Endothelial cell of umbilical vein (primary cell): ENCODE data around the gene ZNF792. TPM values are rescaled to one million over a fixed set of nuclear protein-coding genes. Genes with fewer than 3 reads are reported as not detected.

ENCODE experiments used
- BruUV-seq: library from RNA; stranded (reverse); fragments of 400-500 nt; replicated peaks from 2 replicates; lab custom pipeline; 2021; lab: Mats Ljungman, UMichigan
- CTCF ChIA-PET: fragments of 300-600, 350-600 bp; sonication (Branson Sonifier 250); formaldehyde crosslinking; loops from one replicate; lab custom pipeline; 2021; ENCODE audit warnings: antibody characterized with exemption, inconsistent platforms; lab: Charles Lee
- POLR2A ChIA-PET: fragments of 300-600, 350-600 bp; sonication (Branson Sonifier 250); formaldehyde crosslinking; loops from one replicate; lab custom pipeline; 2021; ENCODE audit warnings: antibody characterized with exemption, inconsistent platforms; lab: Charles Lee
- DNase-seq: peaks from one replicate; pipeline ENCODE4 v3.0.0-alpha.2; 2011; ENCODE audit warnings: low read depth, low spot score
- FAIRE-seq: peaks from 2 replicates; lab custom pipeline; 2011; peaks lifted over from hg19 to GRCh38; lab: Jason Lieb, UNC
- H2AFZ ChIP-seq: 2 replicates; pipeline ENCODE4 v1.6.0; 2012; ENCODE audit warnings: low read depth, low read length, control low read depth, inconsistent platforms
- H3K27ac ChIP-seq: 2 replicates; pipeline ENCODE4 v1.5.1; 2011; ENCODE audit warnings: low read depth, mild to moderate bottlenecking, control low read depth, low read length, moderate library complexity; ENCODE audit not compliant: insufficient read depth
- H3K27me3 ChIP-seq, 2 experiments: 2 replicates each; pipeline versions ENCODE4 v1.6.0 to v1.6.1; 2011; ENCODE audit warnings: low read length in 2 of 2, mixed read lengths in 1 of 2; ENCODE audit not compliant: control insufficient read depth in 2 of 2, insufficient read depth in 2 of 2
- H3K36me3 ChIP-seq, 2 experiments: 2 replicates in 1 of 2; 3 replicates in 1 of 2; pipeline ENCODE4 v1.5.1; 2011; ENCODE audit warnings: low read length in 2 of 2, mild to moderate bottlenecking in 1 of 2, moderate library complexity in 1 of 2; ENCODE audit not compliant: control insufficient read depth in 2 of 2, insufficient read depth in 2 of 2; ENCODE audit errors: extremely low read depth in 1 of 2
- H3K4me1 ChIP-seq: 3 replicates; pipeline ENCODE4 v1.5.1; 2011; ENCODE audit warnings: mild to moderate bottlenecking, low read length; ENCODE audit not compliant: control insufficient read depth, insufficient read depth; ENCODE audit errors: extremely low read depth
- H3K4me2 ChIP-seq: 2 replicates; pipeline ENCODE4 v1.6.1; 2011; ENCODE audit warnings: low read length, control low read depth, mixed read lengths; ENCODE audit not compliant: insufficient read depth
- H3K4me3 ChIP-seq, 3 experiments: fragments of 200-600 bp in 1 of 3; sonication (generic), shearing (Covaris generic) in 1 of 3; replicated peaks in 1 of 3; 2 replicates each; pipeline ENCODE4 v1.5.1; 2011 to 2016; ENCODE audit warnings: control low read depth in 3 of 3, low read length in 3 of 3, mild to moderate bottlenecking in 2 of 3, inconsistent platforms in 1 of 3, low read depth in 1 of 3, moderate library complexity in 1 of 3; ENCODE audit not compliant: insufficient read depth in 1 of 3
- H3K79me2 ChIP-seq: 2 replicates; pipeline ENCODE4 v1.6.0; 2012; ENCODE audit warnings: low read length, inconsistent platforms; ENCODE audit not compliant: control insufficient read depth, insufficient read depth
- H3K9ac ChIP-seq: replicated peaks from 2 replicates; pipeline ENCODE3; 2011; ENCODE audit warnings: low read length, control low read depth; ENCODE audit not compliant: insufficient read depth; ENCODE audit errors: extremely low read depth
- H3K9me1 ChIP-seq: replicated peaks from 3 replicates; pipeline ENCODE4 v1.6.0; 2011; ENCODE audit warnings: mild to moderate bottlenecking, low read length; ENCODE audit not compliant: control insufficient read depth, insufficient read depth; ENCODE audit errors: extremely low read depth
- H3K9me3 ChIP-seq: replicated peaks from 2 replicates; pipeline ENCODE4 v1.5.1; 2012; ENCODE audit warnings: low read length, inconsistent platforms; ENCODE audit not compliant: control insufficient read depth, insufficient read depth
- H4K20me1 ChIP-seq: replicated peaks from 2 replicates; pipeline ENCODE3; 2011; ENCODE audit warnings: mild to moderate bottlenecking, low read length; ENCODE audit not compliant: control insufficient read depth, insufficient read depth; ENCODE audit errors: extremely low read depth
- FOS ChIP-seq: IDR thresholded peaks from 2 replicates; pipeline ENCODE4 v1.6.1; 2011; ENCODE audit warnings: mild to moderate bottlenecking, low read length, moderate library complexity, borderline replicate concordance; ENCODE audit not compliant: insufficient read depth
- GATA2 ChIP-seq: IDR thresholded peaks from 2 replicates; pipeline ENCODE4 v1.7.0; 2011; ENCODE audit warnings: low read depth, mild to moderate bottlenecking, moderate library complexity, mixed read lengths, low read length; ENCODE audit not compliant: insufficient read length, insufficient read depth
- JUN ChIP-seq: IDR thresholded peaks from 2 replicates; pipeline ENCODE4 v1.6.1; 2011; ENCODE audit warnings: borderline replicate concordance, low read depth; ENCODE audit not compliant: insufficient read length, insufficient read depth
- MAX ChIP-seq: IDR thresholded peaks from 2 replicates; pipeline ENCODE4 v1.6.1; 2011; ENCODE audit not compliant: insufficient read depth, insufficient read length
- MYC ChIP-seq: IDR thresholded peaks from one replicate; pipeline ENCODE4 v1.6.1; 2011; ENCODE audit warnings: mild to moderate bottlenecking, low read depth, low read length
- POLR2A ChIP-seq: IDR thresholded peaks from 2 replicates; pipeline ENCODE4 v1.6.1; 2012; ENCODE audit warnings: low read depth, mild to moderate bottlenecking, control low read depth, low read length
- POLR2AphosphoS5 ChIP-seq: IDR thresholded peaks from 2 replicates; pipeline ENCODE4 v1.6.1; 2012; ENCODE audit warnings: low read depth, mild to moderate bottlenecking, control low read depth, low read length, moderate library complexity; ENCODE audit not compliant: insufficient read depth
- dilution Hi-C: fragments of 300-500 bp; cut with MboI; formaldehyde crosslinking; loops from one replicate; pipeline ENCODE4 v1.15.0; 2019; ENCODE audit warnings: low sequenced_read_pairs; ENCODE audit not compliant: extremely low pct_ligation_motif_present
- intact Hi-C: fragments of 100-400 bp; cut with micrococcal nuclease; formaldehyde crosslinking; loops from one replicate; pipeline ENCODE4 v1.10.0; 2022
- polyA plus RNA-seq, 4 experiments: library from polyadenylated mRNA; depleted of rRNA in 3 of 4; stranded (reverse) in 3 of 4; unstranded in 1 of 4; fragments of >200 nt; gene quantifications; 2 replicates each; pipeline versions ENCODE4 v1.2.1 to v1.2.3, GENCODE V29; 2011 to 2012; ENCODE audit warnings: missing spikeins in 1 of 4
- total RNA-seq: library from RNA; stranded (reverse); gene quantifications from 2 replicates; pipeline ENCODE4 v1.2.3, GENCODE V29; 2021
- TF ChIP-seq, protein P1 (sequence below), 2 donors: IDR thresholded peaks; 1 replicate in 1 of 2; 2 replicates in 1 of 2; pipeline ENCODE4 v1.5.1; 2011; ENCODE audit warnings: low read length in 2 of 2, mild to moderate bottlenecking in 2 of 2, moderate library complexity in 2 of 2, control low read depth in 1 of 2, inconsistent platforms in 1 of 2, low read depth in 1 of 2; ENCODE audit not compliant: insufficient read depth in 1 of 2; ENCODE audit errors: extremely low read depth in 1 of 2

Gene ZNF792
- total and polyA plus RNA-seq, 2 donors (not counting 3 experiments of a cell fraction or from before 2014, with no cell fraction given), result 11.3 to 19.8 TPM

DNA sequence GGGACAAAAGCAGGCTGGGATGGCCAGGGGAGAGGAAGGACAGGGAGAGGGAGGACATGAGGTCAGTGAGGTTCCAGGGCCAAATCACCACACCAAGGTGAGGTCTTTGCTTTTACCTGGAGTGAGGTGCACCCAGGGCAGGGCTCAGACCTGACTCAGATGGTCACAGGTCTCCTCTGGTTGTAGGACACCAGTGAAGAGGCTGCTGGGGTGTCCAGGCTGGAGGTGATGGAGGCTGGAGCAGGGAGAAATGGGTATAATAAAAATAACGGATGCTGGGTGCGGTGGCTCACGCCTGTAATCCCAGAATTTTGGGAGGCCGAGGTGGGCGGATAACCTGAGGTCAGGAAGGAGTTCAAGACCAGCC lies 43.0 kb upstream of the ZNF792 start:
- Histone ChIP-seq H3K36me3 (peaks cover 11 to 28% of the 10 kb centered on the region in 2 experiments), H3K4me3 (no peak overlapping the region), H3K9me1 (no peaks in the 10 kb centered on the region), H3K27me3 (no peaks in the 10 kb centered on the region), H3K9me3 (no peaks in the 10 kb centered on the region), H3K4me2 (no peak overlapping the region), H3K4me1 (peaks cover 40% of the 10 kb centered on the region), H4K20me1 (no peaks in the 10 kb centered on the region), H3K9ac (no peak overlapping the region), H3K27ac (peak overlapping the region; percentile 51), H2AFZ (no peak overlapping the region), H3K79me2 (peaks cover 40% of the 10 kb centered on the region)
- DNase-seq (no peak), FAIRE-seq (no peak)
- ChIA-PET POLR2A (interaction anchor here (0.5 kb wide), 1 partner anchor 1050 kb away, joined by 3 read pairs; no protein-coding TSS in a partner anchor), CTCF (interaction anchor here (0.9 to 9.9 kb wide), 7 partner anchors 10 to 60 kb away, joined by 3 to 129 read pairs (median 4); partner anchors contain the start of gene SCN1B)
- intact Hi-C loops, result loop anchor here (10.0 kb wide), 1 partner anchor 82 kb away; the partner anchor contains the start of gene ZNF30
- BruUV-seq, result no TSS peak
- dilution Hi-C loops, result no loop called here
- no peak for TF ChIP-seq POLR2A

DNA sequence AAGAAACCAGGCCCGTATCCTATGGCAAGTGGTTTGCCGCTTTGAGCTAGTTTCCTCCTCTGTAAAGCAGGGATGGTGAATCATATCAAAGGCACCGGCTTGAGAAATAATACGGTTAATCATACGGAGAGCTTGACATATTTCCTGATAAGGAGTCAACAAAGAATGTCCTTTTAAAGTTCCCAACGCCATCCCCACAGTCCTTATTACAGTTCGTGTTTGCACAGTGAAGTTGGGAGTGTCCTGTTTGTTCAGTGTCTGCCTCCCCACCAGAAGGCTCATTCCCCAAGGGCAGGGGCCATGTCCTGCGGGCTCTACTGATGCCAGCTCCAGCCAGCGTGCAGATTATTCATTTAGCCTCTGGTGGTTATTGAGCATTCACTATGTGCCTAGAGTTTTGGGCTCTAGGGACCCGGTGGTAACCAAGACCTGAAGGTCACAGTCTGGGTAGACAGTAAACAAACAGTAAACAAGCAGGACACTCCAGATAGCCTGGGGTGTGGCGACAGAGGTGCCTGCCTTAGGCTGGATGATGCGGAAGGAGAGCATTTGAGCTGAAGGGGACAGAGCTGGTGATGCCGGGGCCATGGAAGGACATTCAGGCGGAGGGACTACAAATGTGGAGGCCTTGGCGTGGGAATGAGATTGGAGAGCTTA lies 42.4 kb upstream of the ZNF792 start:
- intact Hi-C loops, result loop anchor here (10.0 kb wide), 1 partner anchor 82 kb away; the partner anchor contains the start of gene ZNF30
- H2AFZ ChIP-seq, result no peak overlapping the region
- H3K9ac ChIP-seq, result no peak overlapping the region
- DNase-seq (peak; percentile 87), FAIRE-seq (peak; percentile 97)
- H3K27ac ChIP-seq, result peak overlapping the region; percentile 51
- peaks cover 44% of the 10 kb centered on the region for H3K4me1 ChIP-seq
- no TSS peak for BruUV-seq
- no peaks in the 10 kb centered on the region for H3K9me1 ChIP-seq
- peak overlapping the region; percentile 29 for H3K4me2 ChIP-seq
- CTCF ChIA-PET, result interaction anchor here (0.9 to 9.9 kb wide), 9 partner anchors 10 to 60 kb away, joined by 3 to 129 read pairs (median 4); partner anchors contain the start of gene SCN1B
- no peaks in the 10 kb centered on the region for H4K20me1 ChIP-seq
- no peak overlapping the region for H3K4me3 ChIP-seq
- H3K79me2 ChIP-seq, result peaks cover 45% of the 10 kb centered on the region
- H3K9me3 ChIP-seq, result no peaks in the 10 kb centered on the region
- POLR2A ChIA-PET, result interaction anchor here (0.5 kb wide), 1 partner anchor 1050 kb away, joined by 3 read pairs; no protein-coding TSS in a partner anchor
- dilution Hi-C loops, result no loop called here
- TF ChIP-seq, protein P1, sequence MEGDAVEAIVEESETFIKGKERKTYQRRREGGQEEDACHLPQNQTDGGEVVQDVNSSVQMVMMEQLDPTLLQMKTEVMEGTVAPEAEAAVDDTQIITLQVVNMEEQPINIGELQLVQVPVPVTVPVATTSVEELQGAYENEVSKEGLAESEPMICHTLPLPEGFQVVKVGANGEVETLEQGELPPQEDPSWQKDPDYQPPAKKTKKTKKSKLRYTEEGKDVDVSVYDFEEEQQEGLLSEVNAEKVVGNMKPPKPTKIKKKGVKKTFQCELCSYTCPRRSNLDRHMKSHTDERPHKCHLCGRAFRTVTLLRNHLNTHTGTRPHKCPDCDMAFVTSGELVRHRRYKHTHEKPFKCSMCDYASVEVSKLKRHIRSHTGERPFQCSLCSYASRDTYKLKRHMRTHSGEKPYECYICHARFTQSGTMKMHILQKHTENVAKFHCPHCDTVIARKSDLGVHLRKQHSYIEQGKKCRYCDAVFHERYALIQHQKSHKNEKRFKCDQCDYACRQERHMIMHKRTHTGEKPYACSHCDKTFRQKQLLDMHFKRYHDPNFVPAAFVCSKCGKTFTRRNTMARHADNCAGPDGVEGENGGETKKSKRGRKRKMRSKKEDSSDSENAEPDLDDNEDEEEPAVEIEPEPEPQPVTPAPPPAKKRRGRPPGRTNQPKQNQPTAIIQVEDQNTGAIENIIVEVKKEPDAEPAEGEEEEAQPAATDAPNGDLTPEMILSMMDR (IDR thresholded peaks at IDR 0.05; ENCODE audit: extremely low read depth in 1 of 2, insufficient read depth in 1 of 2, low read depth in 1 of 2, low read length in 2 of 2), result no peak
- TF ChIP-seq FOS (peak; percentile 71), JUN (peak; percentile 48), POLR2AphosphoS5 (peak; percentile 55), MYC (no peak), POLR2A (peak; percentile 71), MAX (no peak), GATA2 (peak; percentile 48)
- H3K27me3 ChIP-seq, result no peaks in the 10 kb centered on the region
- peaks cover 11 to 23% of the 10 kb centered on the region in 2 experiments for H3K36me3 ChIP-seq
